ENCODE results near the gene GNB1L. TPM values are rescaled to one million over a fixed set of nuclear protein-coding genes. Genes with fewer than 3 reads are reported as not detected.

Gene GNB1L
- total and polyA plus RNA-seq, 8 donors, result 2.1 to 4.8 (median 3.6) TPM

- DNase-seq (peak in 1 of 6 donors; percentile 47), FAIRE-seq (no peak), ATAC-seq (no peak)
- intact Hi-C loops (cut with DNase I), result no loop called here
- Histone ChIP-seq H3K36me3 (no peaks in the 10 kb centered on the region), H3K4me1 (no peaks in the 10 kb centered on the region), H3K27ac (no peak overlapping the region), H3K27me3 (no peaks in the 10 kb centered on the region), H3K4me3 (no peak overlapping the region), H3K9me3 (no peaks in the 10 kb centered on the region)
- no peak for TF ChIP-seq CTCF (IDR thresholded peaks at IDR 0.05)
- 92 to 93% methylated on average over 9 of the region's 9 CpGs for WGBS, 2 donors
Observed at GRCh38 chr22:19889951-19890350, 35.3 kb upstream of the GNB1L start.

DNA sequence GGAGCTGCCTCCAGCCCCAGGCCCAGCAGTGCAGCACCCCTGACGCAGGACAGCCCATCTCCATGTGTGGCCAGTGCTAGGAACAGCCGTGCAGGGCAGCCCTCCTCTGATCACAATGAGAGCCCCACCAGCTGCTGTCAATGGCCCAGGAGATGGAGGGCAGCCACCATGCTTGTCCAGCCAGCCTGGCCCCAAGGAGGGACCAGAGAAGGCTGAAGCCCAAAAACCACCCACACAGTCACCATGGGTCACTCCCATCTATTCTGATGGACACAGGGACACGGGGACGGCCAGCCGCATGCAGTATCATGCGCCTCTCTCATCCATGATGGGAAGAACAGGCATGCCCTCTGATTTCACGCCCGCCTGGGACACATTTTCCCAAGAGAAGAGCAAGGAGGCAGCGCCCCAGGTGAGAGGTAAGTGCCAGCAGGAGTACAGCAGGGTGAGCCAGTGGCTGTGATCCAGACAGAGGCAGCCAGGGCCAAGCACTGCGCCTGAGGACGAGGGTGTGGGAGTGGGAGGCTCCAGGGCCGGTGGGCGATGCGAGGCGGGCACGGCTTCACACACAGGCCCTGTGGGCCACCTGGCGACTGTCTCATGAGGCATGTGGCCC is 33.6 kb upstream of the GNB1L start:
- no peaks in the 10 kb centered on the region for H3K4me1 ChIP-seq
- 93% methylated on average over 17 of the region's 17 CpGs for WGBS, 2 donors
- H3K4me3 ChIP-seq, result no peak overlapping the region
- peak in 2 of 6 donors; percentile 17 to 52 for DNase-seq
- FAIRE-seq, result no peak
- intact Hi-C loops (cut with DNase I), result no loop called here
- no peak for TF ChIP-seq CTCF (IDR thresholded peaks at IDR 0.05)
- no peak overlapping the region for H3K27ac ChIP-seq
- no peaks in the 10 kb centered on the region for H3K27me3 ChIP-seq
- ATAC-seq, result no peak
- no peaks in the 10 kb centered on the region for H3K36me3 ChIP-seq
- H3K9me3 ChIP-seq, result no peaks in the 10 kb centered on the region

GRCh38 chr22:19887256-19887985 is 32.7 kb upstream of the GNB1L start:
- ATAC-seq (no peak), FAIRE-seq (no peak), DNase-seq (peak in 2 of 6 donors; percentile 6 to 21)
- no peak for TF ChIP-seq CTCF (IDR thresholded peaks at IDR 0.05)
- Histone ChIP-seq H3K36me3 (no peaks in the 10 kb centered on the region), H3K27me3 (no peaks in the 10 kb centered on the region), H3K4me3 (no peak overlapping the region), H3K4me1 (no peaks in the 10 kb centered on the region), H3K9me3 (no peaks in the 10 kb centered on the region), H3K27ac (no peak overlapping the region)
- intact Hi-C loops (cut with DNase I), result no loop called here
- WGBS, 2 donors, result 85 to 89% methylated on average over 16 of the region's 16 CpGs

GRCh38 chr22:19886605-19887255 is 32.1 kb upstream of the GNB1L start:
- intact Hi-C loops (cut with DNase I), result no loop called here
- FAIRE-seq (no peak), DNase-seq (peak in 2 of 6 donors; percentile 15 to 51), ATAC-seq (peak in 2 of 4 donors; percentile 50 to 64)
- Histone ChIP-seq H3K27me3 (no peaks in the 10 kb centered on the region), H3K27ac (no peak overlapping the region), H3K36me3 (no peaks in the 10 kb centered on the region), H3K9me3 (no peaks in the 10 kb centered on the region), H3K4me1 (no peaks in the 10 kb centered on the region), H3K4me3 (no peak overlapping the region)
- TF ChIP-seq CTCF (IDR thresholded peaks at IDR 0.05), result no peak
- 82 to 87% methylated on average over 12 of the region's 12 CpGs for WGBS, 2 donors

Data from pancreas (tissue), 10 donors.